Gastrocnemius medialis (tissue), 4 donors: ENCODE measurements around the gene ETFB.

ENCODE experiments used
- POLR2A ChIP-seq, 2 donors: fragments of 450-650 bp; IDR thresholded peaks; one replicate each; pipeline ENCODE4 v1.6.1; 2017; ENCODE audit warnings: antibody characterized with exemption in 2 of 2, mild to moderate bottlenecking in 2 of 2, moderate library complexity in 2 of 2
- TF ChIP-seq, protein P1 (sequence below), 5 experiments: fragments of 450-650 bp in 3 of 5; fragments of 200-600 bp in 2 of 5; sonication (generic) in 2 of 5; IDR thresholded peaks in 4 of 5; conservative IDR thresholded peaks in 1 of 5; 1 replicate in 4 of 5; 2 replicates in 1 of 5; pipeline ENCODE4 v1.5.1; 2016 to 2019; ENCODE audit warnings: antibody characterized with exemption in 5 of 5, mild to moderate bottlenecking in 3 of 5, moderate library complexity in 3 of 5

GRCh38 chr19:51337141-51337860, 28.9 kb downstream of the ETFB start:
- TF ChIP-seq, protein P1, sequence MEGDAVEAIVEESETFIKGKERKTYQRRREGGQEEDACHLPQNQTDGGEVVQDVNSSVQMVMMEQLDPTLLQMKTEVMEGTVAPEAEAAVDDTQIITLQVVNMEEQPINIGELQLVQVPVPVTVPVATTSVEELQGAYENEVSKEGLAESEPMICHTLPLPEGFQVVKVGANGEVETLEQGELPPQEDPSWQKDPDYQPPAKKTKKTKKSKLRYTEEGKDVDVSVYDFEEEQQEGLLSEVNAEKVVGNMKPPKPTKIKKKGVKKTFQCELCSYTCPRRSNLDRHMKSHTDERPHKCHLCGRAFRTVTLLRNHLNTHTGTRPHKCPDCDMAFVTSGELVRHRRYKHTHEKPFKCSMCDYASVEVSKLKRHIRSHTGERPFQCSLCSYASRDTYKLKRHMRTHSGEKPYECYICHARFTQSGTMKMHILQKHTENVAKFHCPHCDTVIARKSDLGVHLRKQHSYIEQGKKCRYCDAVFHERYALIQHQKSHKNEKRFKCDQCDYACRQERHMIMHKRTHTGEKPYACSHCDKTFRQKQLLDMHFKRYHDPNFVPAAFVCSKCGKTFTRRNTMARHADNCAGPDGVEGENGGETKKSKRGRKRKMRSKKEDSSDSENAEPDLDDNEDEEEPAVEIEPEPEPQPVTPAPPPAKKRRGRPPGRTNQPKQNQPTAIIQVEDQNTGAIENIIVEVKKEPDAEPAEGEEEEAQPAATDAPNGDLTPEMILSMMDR (IDR thresholded peaks at IDR 0.05 in 4 of 5, conservative IDR thresholded peaks at IDR 0.05 in 1 of 5) = no peak
- TF ChIP-seq POLR2A (IDR thresholded peaks at IDR 0.05) = no peak
